Tibial nerve (tissue), 4 donors: ENCODE data around the gene RPS4Y2. TPM values are rescaled to one million over a fixed set of nuclear protein-coding genes. Genes with fewer than 3 reads are reported as not detected.
A peak's percentile ranks its signal among the peaks of the same experiment; 100 is the strongest.

Experiments used
- DNase-seq, 2 donors: peaks; one replicate each; pipeline ENCODE4 v3.0.0-alpha.2; 2019; ENCODE audit warnings: low spot score in 2 of 2
- H3K27ac ChIP-seq, 4 donors: fragments of 200-600 bp; sonication (generic) in 3 of 4; one replicate each; pipeline ENCODE4 v1.5.1; 2017 to 2019; ENCODE audit warnings: mild to moderate bottlenecking in 1 of 4
- H3K27me3 ChIP-seq, 2 donors: fragments of 200-600 bp; sonication (generic) in 1 of 2; one replicate each; pipeline versions ENCODE4 v1.5.1 to v1.6.0; 2017 to 2019
- H3K36me3 ChIP-seq, 3 donors: fragments of 200-600 bp; sonication (generic); one replicate each; pipeline ENCODE4 v1.5.1; 2018 to 2019
- H3K4me1 ChIP-seq, 4 donors: fragments of 200-600 bp; sonication (generic) in 3 of 4; one replicate each; pipeline ENCODE4 v1.5.1; 2017 to 2019
- H3K4me3 ChIP-seq, 4 donors: fragments of 200-600 bp; sonication (generic) in 3 of 4; one replicate each; pipeline ENCODE4 v1.5.1; 2017 to 2019; ENCODE audit warnings: mild to moderate bottlenecking in 1 of 4, moderate library complexity in 1 of 4
- H3K9me3 ChIP-seq, 4 donors: fragments of 200-600 bp; sonication (generic) in 3 of 4; one replicate each; pipeline ENCODE4 v1.5.1; 2017 to 2019
- EP300 ChIP-seq, 2 donors: sonication (generic); formaldehyde crosslinking; IDR thresholded peaks; one replicate each; pipeline ENCODE4 v1.6.1; 2017; ENCODE audit warnings: antibody characterized with exemption in 2 of 2, mild to moderate bottlenecking in 1 of 2
- POLR2A ChIP-seq, 2 donors: fragments of 450-650 bp; IDR thresholded peaks; one replicate each; pipeline ENCODE4 v1.6.1; 2017; ENCODE audit warnings: antibody characterized with exemption in 2 of 2, mild to moderate bottlenecking in 2 of 2, moderate library complexity in 2 of 2
- WGBS, 2 donors: methylation state at CpG; one replicate each; pipeline ENCODE4 v1.1.5; 2018; 5-methylcytosine and 5-hydroxymethylcytosine counted together
- total RNA-seq, 4 donors: library from RNA; depleted of rRNA; stranded (reverse); fragments of >200 nt; gene quantifications; one replicate each; pipeline ENCODE4 v1.1.0, GENCODE V29; 2016
- TF ChIP-seq, protein P1 (sequence below), 5 experiments: fragments of 200-600 bp in 3 of 5; fragments of 450-650 bp in 2 of 5; sonication (generic) in 3 of 5; IDR thresholded peaks; one replicate each; pipeline ENCODE4 v1.5.1; 2016 to 2019; ENCODE audit warnings: antibody characterized with exemption in 5 of 5, mild to moderate bottlenecking in 3 of 5, moderate library complexity in 2 of 5

The RPS4Y2 gene
- total RNA-seq, 4 donors from 2014 or later: not detected

DNA sequence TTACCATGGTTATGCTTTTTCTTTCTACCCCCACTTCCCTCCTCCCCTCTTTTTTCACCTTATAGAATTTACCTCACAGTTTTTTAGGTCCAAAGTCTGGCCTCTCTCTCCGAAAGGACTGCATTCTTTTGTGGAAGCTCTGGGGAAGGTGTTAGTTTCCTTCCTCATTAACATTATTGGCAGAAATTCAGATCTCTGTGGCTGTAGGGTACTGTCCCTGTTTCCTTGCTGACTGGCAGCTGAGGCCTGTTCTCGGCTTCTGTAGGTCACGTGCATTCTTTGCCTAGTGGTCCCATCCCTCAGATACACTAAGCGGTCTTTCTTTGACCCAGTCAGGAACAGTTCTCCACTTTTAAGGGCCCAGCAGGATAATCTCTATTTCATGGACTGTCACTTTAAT is 25.5 kb downstream of the RPS4Y2 start:
- TF ChIP-seq EP300 (IDR thresholded peaks at IDR 0.05) (no peak), POLR2A (IDR thresholded peaks at IDR 0.05) (no peak)
- TF ChIP-seq, protein P1, sequence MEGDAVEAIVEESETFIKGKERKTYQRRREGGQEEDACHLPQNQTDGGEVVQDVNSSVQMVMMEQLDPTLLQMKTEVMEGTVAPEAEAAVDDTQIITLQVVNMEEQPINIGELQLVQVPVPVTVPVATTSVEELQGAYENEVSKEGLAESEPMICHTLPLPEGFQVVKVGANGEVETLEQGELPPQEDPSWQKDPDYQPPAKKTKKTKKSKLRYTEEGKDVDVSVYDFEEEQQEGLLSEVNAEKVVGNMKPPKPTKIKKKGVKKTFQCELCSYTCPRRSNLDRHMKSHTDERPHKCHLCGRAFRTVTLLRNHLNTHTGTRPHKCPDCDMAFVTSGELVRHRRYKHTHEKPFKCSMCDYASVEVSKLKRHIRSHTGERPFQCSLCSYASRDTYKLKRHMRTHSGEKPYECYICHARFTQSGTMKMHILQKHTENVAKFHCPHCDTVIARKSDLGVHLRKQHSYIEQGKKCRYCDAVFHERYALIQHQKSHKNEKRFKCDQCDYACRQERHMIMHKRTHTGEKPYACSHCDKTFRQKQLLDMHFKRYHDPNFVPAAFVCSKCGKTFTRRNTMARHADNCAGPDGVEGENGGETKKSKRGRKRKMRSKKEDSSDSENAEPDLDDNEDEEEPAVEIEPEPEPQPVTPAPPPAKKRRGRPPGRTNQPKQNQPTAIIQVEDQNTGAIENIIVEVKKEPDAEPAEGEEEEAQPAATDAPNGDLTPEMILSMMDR (IDR thresholded peaks at IDR 0.05): no peak
- H3K27ac ChIP-seq: no peak overlapping the region
- H3K4me3 ChIP-seq: no peak overlapping the region
- no peaks in the 10 kb centered on the region for H3K9me3 ChIP-seq
- no peaks in the 10 kb centered on the region for H3K36me3 ChIP-seq
- no peak for DNase-seq
- H3K4me1 ChIP-seq: no peaks in the 10 kb centered on the region
- no peaks in the 10 kb centered on the region for H3K27me3 ChIP-seq
- WGBS, 2 donors: 60% methylated on average over 4 of the region's 4 CpGs; no CpG with 5 or more reads in 1 of the 2 donors

DNA sequence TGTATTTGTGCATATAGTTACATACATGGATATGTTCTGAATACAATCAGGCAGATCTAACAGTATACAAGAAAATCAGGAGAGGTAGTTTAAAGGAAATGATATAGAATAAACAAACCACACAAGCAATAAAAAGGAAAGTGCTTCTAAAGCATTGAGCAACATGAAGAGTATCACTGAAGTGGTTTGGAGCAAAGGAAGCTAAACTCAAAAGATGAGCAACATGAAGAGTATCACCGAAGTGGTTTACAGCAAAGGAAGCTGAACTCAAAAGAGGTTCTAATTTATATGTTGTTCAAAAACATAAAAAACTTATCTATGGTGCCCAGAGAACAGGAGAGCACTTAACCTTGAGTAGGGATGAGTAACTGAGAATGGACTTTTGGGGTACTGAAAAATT is 29.1 kb downstream of the RPS4Y2 start:
- Histone ChIP-seq H3K9me3 (no peaks in the 10 kb centered on the region), H3K27ac (no peak overlapping the region), H3K4me3 (no peak overlapping the region), H3K4me1 (no peaks in the 10 kb centered on the region), H3K27me3 (no peaks in the 10 kb centered on the region), H3K36me3 (no peaks in the 10 kb centered on the region)
- TF ChIP-seq POLR2A (IDR thresholded peaks at IDR 0.05): no peak
- TF ChIP-seq, protein P1 (IDR thresholded peaks at IDR 0.05): no peak
- DNase-seq: no peak
- WGBS, 2 donors: 68% methylated on average over 1 of the region's 1 CpG; no CpG with 5 or more reads in 1 of the 2 donors

DNA sequence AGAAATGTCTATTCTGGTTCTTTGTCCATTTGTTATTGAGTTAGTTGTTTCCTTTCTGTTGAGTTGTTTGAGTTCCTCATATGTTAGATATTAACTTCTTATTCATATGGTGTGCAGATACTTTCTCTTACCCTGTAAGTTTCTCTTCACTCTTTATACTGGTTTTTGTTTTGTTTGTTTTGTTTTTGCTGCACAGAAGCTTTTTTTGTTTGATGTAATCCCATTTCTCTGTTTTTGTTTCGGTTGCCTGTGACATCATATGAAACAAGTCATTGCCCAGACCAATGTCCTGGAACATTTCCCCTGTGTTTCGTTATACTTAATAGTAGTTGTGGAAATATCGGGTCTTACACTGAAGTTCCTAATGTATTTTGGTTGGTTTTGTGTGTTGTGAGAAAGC is 31.2 kb downstream of the RPS4Y2 start:
- TF ChIP-seq, protein P1 (IDR thresholded peaks at IDR 0.05): no peak
- TF ChIP-seq POLR2A (IDR thresholded peaks at IDR 0.05): no peak
- no peak for TF ChIP-seq EP300 (IDR thresholded peaks at IDR 0.05)
- H3K4me3 ChIP-seq: no peak overlapping the region
- no peak overlapping the region for H3K27ac ChIP-seq
- no peaks in the 10 kb centered on the region for H3K9me3 ChIP-seq
- H3K4me1 ChIP-seq: no peaks in the 10 kb centered on the region
- no peak for DNase-seq
- 73% methylated on average over 3 of the region's 3 CpGs; no CpG with 5 or more reads in 1 of the 2 donors for WGBS, 2 donors
- H3K27me3 ChIP-seq: no peaks in the 10 kb centered on the region
- no peaks in the 10 kb centered on the region for H3K36me3 ChIP-seq

DNA sequence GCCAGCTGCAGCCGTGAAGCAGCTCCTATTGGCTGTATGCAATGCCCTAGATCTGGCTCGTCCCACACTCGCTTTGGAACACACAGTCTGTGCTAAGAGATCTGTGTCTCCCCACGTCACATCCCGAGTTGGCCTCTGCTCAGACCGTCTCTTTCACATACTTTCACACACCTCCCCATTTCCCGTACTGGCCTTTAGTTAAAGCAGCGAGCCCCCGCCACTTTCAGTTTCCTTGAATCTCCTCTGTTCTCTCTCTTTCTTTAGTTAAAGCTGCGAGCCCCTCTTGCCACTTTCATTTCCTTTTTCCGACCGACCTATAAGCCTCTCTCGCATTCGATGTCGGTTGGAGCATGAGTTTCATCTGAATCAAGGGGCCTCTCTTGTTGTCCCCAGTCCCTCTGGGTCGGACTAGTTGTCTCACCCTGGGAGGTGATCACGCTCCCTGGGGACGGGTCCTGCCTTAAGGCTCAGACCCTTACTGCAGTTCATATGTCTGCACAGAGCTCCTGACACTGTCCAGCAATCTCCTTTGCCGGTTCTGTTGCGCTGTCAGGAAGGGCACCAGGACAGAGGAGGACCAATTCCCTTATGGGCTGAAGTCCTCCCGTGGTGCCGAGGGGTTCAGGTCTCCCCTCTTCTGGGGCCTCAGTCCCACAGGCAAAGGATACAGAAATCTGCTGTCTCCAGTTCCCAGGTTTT is 42.6 kb downstream of the RPS4Y2 start:
- WGBS, 2 donors: 74% methylated on average over 18 of the region's 22 CpGs; no CpG with 5 or more reads in 1 of the 2 donors
- no peak overlapping the region for H3K27ac ChIP-seq
- H3K27me3 ChIP-seq: no peaks in the 10 kb centered on the region
- no peaks in the 10 kb centered on the region for H3K36me3 ChIP-seq
- DNase-seq: no peak
- peak overlapping the region in 1 of 4 donors; percentile 5 for H3K4me3 ChIP-seq
- TF ChIP-seq, protein P1 (IDR thresholded peaks at IDR 0.05): no peak
- TF ChIP-seq POLR2A (IDR thresholded peaks at IDR 0.05) (no peak), EP300 (IDR thresholded peaks at IDR 0.05) (no peak)
- no peaks in the 10 kb centered on the region for H3K4me1 ChIP-seq
- H3K9me3 ChIP-seq: no peaks in the 10 kb centered on the region

DNA sequence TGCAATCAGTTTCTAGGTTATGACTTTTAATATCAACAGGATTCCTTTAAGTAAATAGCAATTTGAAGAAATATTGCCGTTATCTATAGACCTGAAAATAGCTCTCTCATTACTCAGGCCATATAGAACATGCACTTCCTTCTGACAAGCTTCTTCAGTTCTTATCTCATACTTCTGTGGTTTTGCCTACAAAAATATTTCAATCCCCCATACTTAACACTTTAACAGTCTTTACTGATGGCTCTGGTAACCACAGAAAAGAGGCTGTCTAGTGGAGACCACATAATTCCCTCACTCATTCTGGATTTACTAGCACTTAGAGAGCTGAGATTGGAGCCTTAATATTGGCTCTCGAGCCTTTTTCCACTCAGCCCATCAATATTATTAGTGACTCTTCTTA is 46.8 kb downstream of the RPS4Y2 start:
- no peaks in the 10 kb centered on the region for H3K36me3 ChIP-seq
- H3K27me3 ChIP-seq: no peaks in the 10 kb centered on the region
- 57% methylated on average over 2 of the region's 2 CpGs; no CpG with 5 or more reads in 1 of the 2 donors for WGBS, 2 donors
- no peaks in the 10 kb centered on the region for H3K9me3 ChIP-seq
- no peak for TF ChIP-seq EP300 (IDR thresholded peaks at IDR 0.05)
- no peak for TF ChIP-seq POLR2A (IDR thresholded peaks at IDR 0.05)
- TF ChIP-seq, protein P1 (IDR thresholded peaks at IDR 0.05): no peak
- no peak overlapping the region for H3K4me3 ChIP-seq
- no peak overlapping the region for H3K27ac ChIP-seq
- no peak for DNase-seq
- H3K4me1 ChIP-seq: no peaks in the 10 kb centered on the region
